ENCODE results near the gene CDH15.

The CDH15 gene

DNA sequence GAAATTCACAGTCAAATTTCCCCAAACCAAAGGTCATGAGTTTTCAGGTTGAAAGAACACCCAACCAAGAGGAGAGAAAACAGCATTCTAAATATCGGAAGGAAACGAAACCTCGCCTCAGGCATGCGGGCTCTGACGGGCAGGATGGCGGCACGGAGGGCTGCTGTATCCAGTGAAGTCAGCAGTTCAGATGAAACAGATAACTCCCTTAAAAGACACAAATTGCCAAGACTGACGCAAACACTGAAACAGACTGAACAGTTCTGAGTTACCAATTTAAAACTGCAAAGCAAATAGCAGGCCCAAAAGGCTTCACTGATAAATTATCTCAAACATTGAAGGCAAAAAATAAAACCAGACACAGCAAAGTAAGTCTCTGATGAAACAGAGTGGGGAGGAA lies 20.6 kb upstream of the CDH15 start (continued):
- TF ChIP-seq ZNF157 (tag by site-specific recombination; IDR thresholded peaks at IDR 0.05) (no peak), ZNF639 (tag by site-specific recombination; IDR thresholded peaks at IDR 0.05) (no peak), RBAK (tag by site-specific recombination; IDR thresholded peaks at IDR 0.05) (no peak), ZNF354C (tag by site-specific recombination; IDR thresholded peaks at IDR 0.05; ENCODE audit: borderline replicate concordance, low read depth) (no peak), ZNF132 (tag by site-specific recombination; IDR thresholded peaks at IDR 0.05; ENCODE audit: borderline replicate concordance) (no peak), ZNF24 (tag by site-specific recombination; IDR thresholded peaks at IDR 0.05) (no peak)
- TF ChIP-seq, protein P1, sequence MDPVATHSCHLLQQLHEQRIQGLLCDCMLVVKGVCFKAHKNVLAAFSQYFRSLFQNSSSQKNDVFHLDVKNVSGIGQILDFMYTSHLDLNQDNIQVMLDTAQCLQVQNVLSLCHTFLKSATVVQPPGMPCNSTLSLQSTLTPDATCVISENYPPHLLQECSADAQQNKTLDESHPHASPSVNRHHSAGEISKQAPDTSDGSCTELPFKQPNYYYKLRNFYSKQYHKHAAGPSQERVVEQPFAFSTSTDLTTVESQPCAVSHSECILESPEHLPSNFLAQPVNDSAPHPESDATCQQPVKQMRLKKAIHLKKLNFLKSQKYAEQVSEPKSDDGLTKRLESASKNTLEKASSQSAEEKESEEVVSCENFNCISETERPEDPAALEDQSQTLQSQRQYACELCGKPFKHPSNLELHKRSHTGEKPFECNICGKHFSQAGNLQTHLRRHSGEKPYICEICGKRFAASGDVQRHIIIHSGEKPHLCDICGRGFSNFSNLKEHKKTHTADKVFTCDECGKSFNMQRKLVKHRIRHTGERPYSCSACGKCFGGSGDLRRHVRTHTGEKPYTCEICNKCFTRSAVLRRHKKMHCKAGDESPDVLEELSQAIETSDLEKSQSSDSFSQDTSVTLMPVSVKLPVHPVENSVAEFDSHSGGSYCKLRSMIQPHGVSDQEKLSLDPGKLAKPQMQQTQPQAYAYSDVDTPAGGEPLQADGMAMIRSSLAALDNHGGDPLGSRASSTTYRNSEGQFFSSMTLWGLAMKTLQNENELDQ (tag by site-specific recombination; IDR thresholded peaks at IDR 0.05; ENCODE audit: low read depth): no peak

GRCh38 chr16:89152831-89153700 lies 18.5 kb upstream of the CDH15 start:
- ChIA-PET CTCF (interaction anchor here (1.8 kb wide), 1 partner anchor 14 kb away, joined by 6 read pairs; no protein-coding TSS in a partner anchor), POLR2A (no interaction called here)
- TF ChIP-seq EGR2 (tag by site-specific recombination; IDR thresholded peaks at IDR 0.05; ENCODE audit: low read depth) (0 out of 2 replicates have a peak, but pooled peaks have one; percentile 14), ZNF174 (tag by site-specific recombination; IDR thresholded peaks at IDR 0.05) (no peak)
- Histone ChIP-seq H3K9me3 (ENCODE audit: control insufficient read depth, insufficient read depth, low read depth, low read length) (no peaks in the 10 kb centered on the region), H3K27ac (ENCODE audit: extremely low read depth, low read depth, low read length) (no peak overlapping the region), H3K36me3 (ENCODE audit: control insufficient read depth in 2 of 2, insufficient read depth in 1 of 2, low read length in 2 of 2) (peaks cover 0 to 34% of the 10 kb centered on the region in 2 experiments; a peak in 2 of 3 replicates), H3K4me3 (ENCODE audit: low read depth, low read length) (no peak overlapping the region), H3K4me1 (ENCODE audit: control insufficient read depth, insufficient read depth, low read length) (no peaks in the 10 kb centered on the region)

- no peaks in the 10 kb centered on the region for H3K4me1 ChIP-seq (ENCODE audit: control insufficient read depth, insufficient read depth, low read length)
- no peak overlapping the region for H3K27ac ChIP-seq (ENCODE audit: extremely low read depth, low read depth, low read length)
- no peak for TF ChIP-seq ZNF488 (tag by site-specific recombination; IDR thresholded peaks at IDR 0.05)
- no peak for TF ChIP-seq ZNF558 (tag by site-specific recombination; IDR thresholded peaks at IDR 0.05)
- TF ChIP-seq MYNN (tag by site-specific recombination; IDR thresholded peaks at IDR 0.05; ENCODE audit: borderline replicate concordance): no peak
- no peak for TF ChIP-seq ZNF645 (tag by site-specific recombination; IDR thresholded peaks at IDR 0.05)
- TF ChIP-seq ZSCAN23 (tag by site-specific recombination; IDR thresholded peaks at IDR 0.05): no peak
- TF ChIP-seq ZNF221 (tag by site-specific recombination; IDR thresholded peaks at IDR 0.05; ENCODE audit: borderline replicate concordance): no peak
- TF ChIP-seq ZNF324 (tag by site-specific recombination; IDR thresholded peaks at IDR 0.05): no peak
- ChIA-PET CTCF (interaction anchor here (1.8 kb wide), 1 partner anchor 13 kb away, joined by 6 read pairs; no protein-coding TSS in a partner anchor), POLR2A (no interaction called here)
- no peak overlapping the region for H3K4me3 ChIP-seq (ENCODE audit: low read depth, low read length)
- H3K36me3 ChIP-seq (ENCODE audit: control insufficient read depth in 2 of 2, insufficient read depth in 1 of 2, low read length in 2 of 2): peaks cover 0 to 28% of the 10 kb centered on the region in 2 experiments; a peak in 2 of 3 replicates
- H3K9me3 ChIP-seq (ENCODE audit: control insufficient read depth, insufficient read depth, low read depth, low read length): no peaks in the 10 kb centered on the region
Measured at GRCh38 chr16:89153848-89154271, 17.7 kb upstream of the CDH15 start.
